Smooth muscle cell of the brain vasculature (primary cell): ENCODE measurements around the gene IFNA13.
"Not testable (repeated sequence)": the region's sequence is repeated elsewhere in the genome, so short reads cannot be mapped to it uniquely, and the experiment has no call there.

Experiments used
- DNase-seq: peaks from one replicate; pipeline ENCODE4 v3.0.0-alpha.2; 2012; ENCODE audit warnings: low read depth, low spot score

Gene IFNA13

DNA sequence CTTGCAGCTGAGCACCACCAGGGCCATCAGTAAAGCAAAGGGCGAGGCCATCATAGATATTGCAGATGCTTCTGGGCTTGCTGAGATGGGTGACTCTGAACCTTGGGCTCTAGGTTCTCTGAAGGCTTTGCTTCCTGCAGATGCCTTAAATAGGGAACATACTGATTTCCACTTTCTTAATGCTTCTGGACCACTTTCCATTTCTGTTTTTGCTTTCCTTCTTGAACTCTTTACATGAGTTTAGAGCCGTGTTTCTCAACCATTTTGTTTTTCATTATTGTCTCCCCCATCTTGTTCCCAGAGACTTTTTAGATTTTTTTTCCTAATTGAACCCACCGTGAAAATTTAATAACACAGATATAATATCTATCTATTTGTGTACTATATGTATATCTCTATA, at the start of gene IFNA13:
Gene IFNA13, minus strand, starts transcription at position 101 of the 400 bp plus-strand sequence. Its CDS starts 47 bp downstream, at position 54.
- no peak for DNase-seq

DNA sequence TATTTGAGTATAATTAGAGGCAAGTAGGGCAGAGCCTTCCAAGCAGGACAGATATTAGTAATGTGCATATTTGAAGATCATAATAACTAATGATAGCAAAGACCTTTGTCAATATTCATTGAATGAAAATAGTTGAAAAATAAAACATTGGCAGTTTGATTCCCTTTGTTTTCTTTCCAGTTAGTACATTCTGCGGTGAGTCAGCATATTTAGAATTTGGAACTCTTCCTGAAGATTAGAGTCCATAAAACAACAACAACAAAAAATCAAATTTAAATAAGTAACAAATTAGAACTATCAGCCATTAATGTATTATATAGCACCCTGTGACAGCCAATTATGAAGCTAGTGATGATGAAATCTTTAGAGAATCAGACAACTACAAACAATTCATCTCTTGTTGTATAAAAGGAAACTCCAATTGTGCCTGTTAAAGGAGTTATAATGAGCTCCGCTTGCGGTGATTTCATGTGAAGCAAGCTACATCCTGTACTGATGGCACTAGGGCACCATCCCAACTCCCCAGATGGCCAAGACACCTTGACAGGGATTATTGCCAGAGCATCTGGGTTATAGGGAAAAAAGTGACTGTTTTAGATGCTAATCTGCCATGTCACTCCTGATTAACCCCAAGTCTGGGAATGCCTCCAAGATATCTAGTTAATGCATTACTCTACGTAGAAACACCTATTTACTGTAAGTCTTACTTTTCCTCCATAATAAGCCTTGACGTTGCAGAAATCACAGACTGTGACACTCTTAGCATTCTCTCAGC, 47.8 kb upstream of the IFNA13 start:
- no peak for DNase-seq

DNA sequence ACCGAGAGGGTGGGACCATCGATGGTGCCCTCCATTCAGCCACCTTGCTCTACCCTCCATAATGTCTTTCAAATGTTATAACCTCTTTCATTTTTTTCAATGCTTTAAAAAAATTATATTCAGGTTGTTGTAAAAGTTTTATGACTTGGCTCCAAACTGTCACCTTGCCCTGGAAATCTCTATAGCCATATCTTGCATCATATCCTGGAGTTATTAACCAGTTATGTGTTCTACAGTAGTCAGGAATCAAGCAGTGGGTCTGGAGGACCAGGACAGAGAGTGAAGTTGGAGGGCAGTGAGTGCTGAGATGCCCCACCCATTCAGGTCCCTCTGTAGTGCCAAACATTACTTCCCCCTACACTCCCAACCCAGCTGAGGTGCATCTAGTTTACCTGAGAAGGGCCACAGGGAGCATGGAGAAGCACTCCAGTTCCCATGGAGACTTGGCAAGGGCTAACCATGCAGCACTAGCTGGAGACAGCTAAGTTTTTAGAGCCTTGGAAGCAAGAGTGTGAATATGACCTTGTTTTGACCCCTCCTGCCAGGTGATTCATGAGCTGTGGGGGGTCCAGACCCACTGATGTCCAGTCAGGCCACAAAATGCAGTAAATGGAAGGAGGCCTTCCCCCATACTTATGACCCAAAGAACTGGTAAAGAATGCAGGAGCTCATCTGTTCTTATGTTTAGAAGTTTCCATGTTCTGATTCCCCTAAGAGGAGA, 46.5 kb upstream of the IFNA13 start:
- no peak for DNase-seq

DNA sequence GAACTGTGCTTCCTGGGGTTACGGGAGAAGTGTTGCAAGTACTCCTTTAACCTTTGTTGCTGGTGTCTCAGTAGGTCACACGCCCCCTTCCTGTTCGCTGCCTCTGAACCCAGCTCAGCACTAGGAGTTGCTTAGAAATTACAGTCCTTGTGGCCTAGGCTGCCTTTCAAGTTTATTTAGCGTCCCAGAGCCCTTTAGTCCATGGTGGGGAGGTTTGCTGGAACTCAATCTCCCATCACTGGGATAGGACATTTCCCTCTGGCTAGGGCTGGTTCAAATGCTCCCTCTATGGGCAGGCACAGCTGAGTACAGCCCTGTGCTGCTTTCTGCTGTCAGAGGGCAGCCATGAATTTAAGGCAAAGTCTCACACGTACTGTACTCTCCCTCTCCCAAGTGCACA, 45.8 kb upstream of the IFNA13 start:
- DNase-seq, result no peak

DNA sequence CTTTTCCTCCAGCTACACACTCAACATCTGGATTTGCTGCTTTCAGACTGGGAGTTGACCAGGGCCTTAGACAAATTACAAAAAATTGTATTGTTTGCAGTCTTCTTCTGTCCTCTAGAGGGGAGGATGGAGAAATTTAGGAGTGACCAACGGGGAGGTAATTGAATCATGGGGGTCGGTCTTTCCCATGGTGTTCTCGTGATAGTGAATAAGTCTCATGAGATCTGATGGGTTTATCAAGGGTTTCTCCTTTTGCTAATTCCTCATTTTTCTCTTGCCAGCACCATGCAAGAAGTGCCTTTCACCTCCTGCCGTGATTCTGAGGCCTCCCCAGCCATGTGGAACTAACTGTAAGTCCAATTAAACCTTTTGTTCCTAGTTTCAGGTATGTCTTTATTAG, 45.3 kb upstream of the IFNA13 start:
- DNase-seq, result no peak

DNA sequence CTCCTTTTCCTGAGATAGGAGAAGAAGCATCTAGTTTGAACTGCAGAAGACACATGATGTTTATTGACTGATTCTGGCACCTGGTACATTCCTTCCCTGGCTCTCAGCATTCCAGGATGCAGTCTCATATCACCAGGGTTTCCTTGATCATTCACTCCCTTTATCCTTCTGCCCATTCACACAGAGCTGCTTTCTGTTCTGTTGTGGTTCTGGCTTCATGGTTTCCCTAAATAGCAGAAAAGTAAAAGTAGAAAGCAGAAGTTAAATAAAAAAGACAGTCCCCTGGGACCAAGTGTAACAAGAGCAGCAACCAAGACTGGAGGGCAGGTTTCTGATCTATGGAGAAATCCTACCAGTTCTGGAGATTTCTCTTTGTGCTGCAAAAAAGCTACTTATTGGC, 44.2 kb upstream of the IFNA13 start:
- no peak for DNase-seq

DNA sequence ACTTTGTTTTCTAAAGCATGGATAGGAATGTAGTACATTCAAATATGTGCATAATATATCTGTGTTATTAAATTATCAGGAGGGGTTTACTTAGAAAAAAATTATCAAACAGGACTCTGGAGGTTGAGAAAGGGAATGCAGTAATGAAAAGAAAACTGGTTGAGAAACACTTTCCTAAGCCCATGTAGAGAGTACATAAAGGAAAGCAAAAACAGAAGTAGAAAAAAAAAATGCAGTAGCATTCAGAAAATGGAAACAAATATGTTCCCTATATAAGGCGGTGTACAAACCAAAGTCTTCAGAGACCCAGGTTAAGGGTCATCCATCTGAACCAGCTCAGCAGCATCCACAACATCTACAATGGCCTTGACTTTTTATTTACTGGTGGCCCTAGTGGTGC, 41.0 kb upstream of the IFNA13 start, which contains the start of gene IFNA8:
Gene IFNA8, plus strand, starts transcription at position 301 of the 400 bp plus-strand sequence. Its CDS starts 60 bp downstream, at position 361.
- no peak for DNase-seq

DNA sequence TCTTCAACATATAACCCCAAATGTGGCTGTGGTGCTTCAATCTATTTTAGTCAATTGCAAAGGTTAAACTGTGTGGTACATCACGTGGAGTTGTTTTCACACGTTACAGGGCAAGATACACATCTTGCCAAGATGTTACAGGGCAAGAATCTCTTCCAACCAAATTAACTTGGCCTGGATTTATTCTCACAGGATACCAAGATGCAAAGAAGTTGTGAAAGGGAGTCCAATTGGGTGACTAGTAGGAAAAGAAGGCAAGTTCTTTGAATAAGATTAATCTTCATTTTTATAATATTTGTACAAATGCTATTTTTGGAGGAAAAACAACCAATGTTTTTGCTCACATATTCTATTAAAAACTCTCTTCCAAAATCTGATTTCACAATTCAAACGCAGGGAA, 36.3 kb upstream of the IFNA13 start:
- DNase-seq, result no peak

DNA sequence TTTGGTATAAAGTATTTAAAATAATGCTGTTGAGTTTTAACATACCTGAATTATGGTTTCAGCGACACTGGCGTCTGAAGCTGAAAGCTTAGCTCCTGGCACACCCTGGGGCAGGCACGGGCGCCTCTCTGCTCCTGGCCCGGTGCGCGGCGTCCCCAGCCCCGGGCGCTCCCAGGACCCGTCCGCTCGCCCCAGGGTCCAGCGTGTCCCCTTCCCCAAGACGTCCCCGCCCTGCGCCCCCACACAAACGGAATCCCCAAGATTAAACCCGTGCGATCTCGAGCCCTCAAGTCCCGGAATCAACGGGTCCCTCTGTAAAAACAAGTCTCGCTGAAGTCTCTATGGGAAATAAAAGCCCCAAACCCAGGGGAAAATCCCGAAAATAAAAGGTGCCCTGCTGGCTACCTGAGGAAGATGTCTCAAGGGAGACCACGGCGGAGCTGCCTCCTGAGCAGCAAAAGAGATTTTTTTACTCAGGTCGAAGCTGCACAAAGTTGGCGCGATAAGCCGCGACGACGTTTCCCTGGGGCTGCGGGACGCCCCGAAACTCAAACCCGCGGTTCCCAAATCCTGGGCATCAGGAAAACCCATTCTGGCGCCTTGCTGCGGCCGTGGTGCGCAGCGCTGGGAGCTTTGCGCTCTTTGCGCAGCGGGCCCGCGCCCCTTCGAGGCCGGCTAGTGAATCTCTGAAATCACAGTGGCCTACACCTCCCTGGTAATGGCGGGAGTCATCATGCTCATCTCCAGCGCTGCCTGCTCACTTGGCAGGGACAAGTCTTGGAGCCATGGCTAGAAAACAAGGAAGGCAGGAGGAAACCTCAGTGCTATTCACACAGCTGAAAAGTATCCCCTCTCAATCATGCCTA, 34.8 kb upstream of the IFNA13 start:
- no peak for DNase-seq

DNA sequence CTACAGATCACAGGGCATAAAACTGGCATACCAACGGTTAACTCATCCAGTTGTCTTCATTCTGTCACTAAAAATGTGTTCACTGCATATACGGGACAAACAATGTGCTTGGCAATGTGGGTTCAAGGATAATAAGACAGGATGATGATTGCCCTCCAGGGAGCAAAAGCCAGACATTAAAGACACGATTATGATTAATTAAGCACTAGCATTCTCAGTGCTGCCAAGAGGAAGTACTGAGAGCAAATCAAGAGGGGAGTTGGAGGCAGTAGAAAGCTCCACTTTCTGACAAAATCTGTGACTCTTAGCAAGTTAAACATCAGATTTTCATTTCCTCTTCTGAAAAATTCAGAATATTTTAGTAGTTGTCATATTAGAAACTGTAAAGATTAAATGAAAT, 32.1 kb upstream of the IFNA13 start:
- no peak for DNase-seq

DNA sequence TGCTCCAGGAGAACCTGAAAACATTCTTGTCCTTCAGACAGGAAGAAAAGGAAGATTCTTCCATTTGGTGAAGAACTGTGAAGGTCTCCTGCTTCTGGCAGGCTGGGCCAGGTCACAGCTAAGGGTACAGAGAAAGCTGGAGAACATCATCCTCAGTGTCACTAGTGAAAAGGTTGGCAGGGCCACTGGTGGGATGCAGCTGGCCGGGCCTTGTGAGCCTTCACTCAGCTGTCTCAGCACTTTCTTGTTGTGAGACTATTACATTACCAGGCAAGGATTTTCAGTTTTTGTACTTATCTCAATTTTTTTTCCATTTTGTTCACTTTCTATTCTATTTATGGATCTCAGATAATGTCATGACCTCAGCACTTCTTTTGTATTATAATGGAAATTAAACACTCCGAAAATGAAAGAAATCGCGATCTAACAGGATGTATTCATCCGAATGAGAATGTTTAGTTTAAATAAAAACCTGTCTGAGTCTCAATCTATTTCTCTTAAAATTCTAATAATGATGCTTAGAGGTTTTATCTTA, 31.2 kb upstream of the IFNA13 start:
- DNase-seq, result no peak

DNA sequence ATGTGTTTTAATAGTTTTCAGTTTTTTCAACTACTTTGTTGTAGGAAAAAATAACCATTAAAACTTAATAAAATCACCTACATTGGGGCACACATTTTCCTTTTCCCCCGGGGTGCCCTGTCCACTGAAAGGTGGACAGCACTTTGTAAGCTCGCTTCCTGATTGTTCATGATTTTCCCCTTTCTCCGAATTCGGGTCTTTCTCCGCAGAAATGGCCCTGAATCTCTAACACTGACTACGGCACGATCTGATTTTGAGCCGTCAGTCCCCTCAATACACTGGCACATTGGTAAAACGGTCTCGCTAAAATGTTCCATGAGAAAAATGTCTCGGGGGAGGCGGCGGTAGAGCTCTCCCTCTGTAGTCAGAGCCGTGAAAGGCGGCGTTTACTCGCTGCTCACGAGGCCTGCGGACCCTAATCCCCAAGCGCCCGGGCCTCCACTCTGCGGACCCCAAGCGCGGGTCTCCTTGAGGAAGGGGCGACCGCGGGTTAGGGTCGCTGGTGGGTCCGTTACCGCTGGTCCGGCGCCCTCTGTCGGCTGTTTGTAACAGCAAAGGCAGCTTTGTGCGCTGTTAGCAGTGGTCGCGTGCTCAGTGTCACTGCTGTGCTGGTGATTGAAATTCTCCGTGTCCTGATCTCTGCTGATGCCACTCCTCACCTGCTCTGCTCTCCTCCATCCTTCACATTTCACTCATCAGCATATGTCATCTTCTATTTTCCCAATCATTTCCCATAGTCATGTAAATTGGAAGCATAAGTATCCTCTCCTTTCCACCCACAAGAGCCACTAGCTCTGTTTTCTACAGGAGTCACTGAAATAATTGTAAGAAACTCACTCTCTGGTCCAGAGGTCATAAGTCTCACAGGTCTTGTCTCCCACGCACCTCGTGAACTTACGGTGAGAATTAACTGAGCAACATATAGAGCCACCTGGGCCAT, 28.2 kb upstream of the IFNA13 start:
- no peak for DNase-seq

DNA sequence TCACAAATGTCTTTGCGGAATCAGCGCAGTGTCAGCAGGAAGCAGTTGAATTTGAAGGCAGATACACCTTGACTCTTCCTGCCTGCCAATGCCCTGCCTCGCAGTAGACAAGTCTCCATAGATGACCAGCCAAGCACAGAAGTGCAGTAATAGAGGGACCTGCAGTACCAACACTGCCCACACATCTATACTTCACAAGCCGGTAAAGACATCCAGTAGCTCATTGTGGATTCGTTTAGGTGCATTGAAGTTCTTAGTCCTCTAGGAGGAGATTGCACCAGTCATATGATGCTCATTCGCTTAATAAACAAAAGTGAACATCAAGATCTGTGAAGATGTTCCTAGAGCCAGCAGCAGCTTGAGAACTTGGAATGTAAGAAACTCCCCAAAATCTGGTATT, 24.4 kb upstream of the IFNA13 start:
- no peak for DNase-seq

DNA sequence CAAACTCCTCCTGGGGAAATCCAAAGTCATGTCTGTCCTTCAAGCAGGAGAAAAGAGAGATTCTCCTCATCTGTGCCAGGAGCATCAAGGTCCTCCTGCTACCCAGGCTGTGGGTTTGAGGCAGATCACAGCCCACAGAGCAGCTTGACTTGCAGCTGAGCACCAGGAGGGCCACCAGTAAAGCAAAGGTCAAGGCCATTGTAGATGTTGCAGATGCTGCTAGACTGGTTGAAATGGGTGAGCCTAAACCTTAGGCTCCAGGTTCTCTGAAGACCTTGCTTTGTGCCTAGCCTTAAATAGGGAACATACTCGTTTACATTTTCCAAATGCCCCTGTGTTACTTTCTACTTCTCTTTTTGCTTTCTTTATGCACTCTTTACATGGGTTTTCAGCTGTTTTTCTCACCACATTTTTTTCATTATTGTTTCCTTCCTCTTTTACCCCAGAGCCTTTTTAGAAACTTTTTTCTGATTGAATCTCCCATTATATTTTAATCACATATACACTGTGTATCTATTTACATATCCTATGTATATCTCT, 17.3 kb upstream of the IFNA13 start, which contains the start of gene IFNA2:
Gene IFNA2, minus strand, starts transcription at position 268 of the 540 bp plus-strand sequence. Its CDS starts 69 bp downstream, at position 199.
- no peak for DNase-seq

DNA sequence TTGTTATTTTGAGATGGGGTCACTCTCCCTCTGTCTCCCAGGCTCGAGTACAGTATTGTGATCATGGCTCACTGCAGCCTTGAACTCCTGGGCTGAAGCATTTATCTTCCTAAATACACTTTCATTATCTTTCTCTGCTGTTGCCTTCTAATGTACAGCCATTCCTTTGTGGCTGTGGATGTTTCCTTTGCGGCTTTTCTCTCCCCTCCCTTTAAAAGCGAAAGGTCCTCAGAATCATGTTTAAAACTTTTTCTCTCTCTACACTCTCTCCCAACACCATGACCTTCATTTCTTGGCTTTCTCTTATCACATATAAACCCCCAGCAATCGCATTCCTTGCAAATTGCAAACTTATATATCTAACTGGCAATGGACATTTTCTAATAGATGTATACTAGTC, 15.8 kb upstream of the IFNA13 start:
- DNase-seq, result no peak

DNA sequence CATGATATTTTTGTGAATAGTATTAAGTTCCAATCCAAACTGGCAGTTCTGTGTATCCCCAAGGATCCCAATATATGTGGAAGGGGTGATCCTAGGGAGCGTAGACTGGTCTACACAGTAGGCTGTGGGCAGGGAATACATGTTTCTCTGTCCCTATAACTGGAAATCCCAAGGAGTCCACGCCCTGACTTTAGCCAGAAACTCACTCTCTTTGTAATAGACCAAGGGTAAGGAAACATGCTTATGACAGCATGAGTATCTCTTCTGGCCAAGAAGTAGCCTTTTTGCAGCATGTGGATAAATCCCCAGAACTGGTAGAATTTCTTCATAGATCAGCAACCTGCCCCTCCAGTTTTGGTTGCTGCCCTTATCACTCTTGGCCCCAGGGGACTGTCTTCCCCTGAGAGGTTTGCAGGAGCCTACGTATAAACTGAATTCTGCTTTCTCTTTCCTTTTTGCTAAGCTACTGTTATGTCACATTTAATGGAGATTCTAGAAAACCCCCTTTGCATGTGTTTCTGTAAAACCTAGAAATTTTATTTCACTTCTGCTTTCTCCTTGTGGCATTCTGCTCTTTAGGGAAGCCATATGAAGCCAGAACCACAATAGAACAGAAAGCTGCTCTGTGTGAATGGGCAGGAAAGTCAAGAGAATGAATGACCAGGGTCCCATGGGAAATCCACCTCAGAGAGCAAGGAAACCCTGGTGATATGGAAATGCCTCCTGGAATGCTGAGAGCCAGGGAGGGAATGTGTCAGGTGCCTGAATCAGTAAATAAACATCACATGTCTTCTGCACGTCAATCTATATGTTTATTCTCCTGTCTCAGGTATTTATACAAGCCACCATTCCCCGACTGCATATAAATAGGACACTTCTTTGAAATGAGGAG, 13.8 kb upstream of the IFNA13 start:
- no peak for DNase-seq

DNA sequence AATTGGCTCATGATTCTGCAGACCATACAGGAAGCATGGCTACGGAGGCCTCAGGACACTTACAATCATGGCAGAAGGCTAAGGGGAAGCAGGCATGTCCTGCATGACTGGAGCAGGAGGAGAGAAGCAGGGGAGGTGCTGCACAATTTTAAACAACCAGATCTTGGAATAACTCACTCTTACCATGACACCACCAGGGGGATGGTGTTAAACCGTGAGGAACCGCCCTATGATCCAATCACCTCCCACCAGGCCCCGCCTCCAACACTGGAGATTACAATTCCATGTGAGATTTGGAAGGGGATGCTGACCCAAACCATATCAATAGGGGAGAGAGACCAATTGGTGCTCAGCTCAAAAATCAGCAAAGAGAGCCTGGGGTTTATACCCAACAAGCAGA, 3.6 kb upstream of the IFNA13 start:
- not testable (repeated sequence) for DNase-seq

DNA sequence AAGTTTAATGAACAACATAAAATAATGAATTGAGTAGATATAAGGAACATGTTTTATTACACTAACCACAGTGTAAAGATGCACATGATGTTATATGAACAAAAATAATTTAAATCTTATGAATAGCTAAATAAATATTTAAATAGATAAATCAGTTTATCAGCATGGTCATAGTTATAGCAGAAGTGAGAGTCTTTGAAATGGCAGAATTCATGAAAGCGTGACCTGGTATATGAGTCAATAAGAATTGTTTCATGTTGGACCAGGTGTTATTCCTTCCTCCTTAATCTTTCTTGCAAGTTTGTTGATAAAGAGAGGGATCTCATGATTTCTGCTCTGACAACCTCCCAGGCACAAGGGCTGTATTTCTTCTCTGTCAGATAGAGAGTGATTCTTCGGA, 688 bp downstream of the IFNA13 start:
- not testable (repeated sequence) for DNase-seq

DNA sequence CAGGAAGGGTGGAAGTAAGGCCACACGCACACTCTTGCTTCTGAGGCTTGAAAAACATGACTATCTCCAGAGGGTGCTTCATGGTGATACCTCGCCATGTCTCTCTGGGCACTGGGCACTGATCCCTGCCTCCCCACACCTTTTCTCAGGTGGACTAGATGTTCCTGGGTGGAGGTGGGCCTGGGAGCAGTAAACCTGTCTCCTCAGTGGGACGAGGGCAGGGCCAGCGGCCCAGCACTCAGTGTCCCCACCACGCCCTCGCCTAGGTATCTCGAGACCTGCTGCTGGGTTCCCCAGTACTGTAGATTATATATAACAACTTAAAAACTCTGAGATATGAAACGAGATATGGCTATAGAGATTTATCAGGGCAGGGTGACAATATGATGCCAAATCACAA, 5.6 kb downstream of the IFNA13 start:
- DNase-seq, result no peak
